OCI-LY3 (cell line): ENCODE measurements around the gene NCOA1.

ENCODE experiments used
- H2AFZ ChIP-seq: fragments of 200-600, 300-600 bp; shearing (Covaris generic); 2 replicates; pipeline ENCODE4 v1.6.0; 2014; ENCODE audit warnings: antibody characterized with exemption, low read depth, low read length
- H3K27ac ChIP-seq: fragments of 200-600, 300-600 bp; sonication (generic); 2 replicates; pipeline ENCODE4 v1.5.1; 2014; ENCODE audit warnings: mild to moderate bottlenecking, low read length, moderate library complexity, mixed read lengths
- H3K27me3 ChIP-seq: fragments of 200-600, 300-600 bp; sonication (generic); 2 replicates; pipeline ENCODE4 v1.6.1; 2014; ENCODE audit warnings: low read depth, low read length, mixed read lengths
- H3K36me3 ChIP-seq: fragments of 200-600, 300-600 bp; sonication (generic); replicated peaks from 2 replicates; pipeline ENCODE3; 2014; ENCODE audit warnings: low read depth, low read length, mixed read lengths
- H3K4me1 ChIP-seq: fragments of 300-600, 200-600 bp; sonication (generic); 2 replicates; pipeline ENCODE4 v1.6.1; 2014; ENCODE audit warnings: low read length, mixed read lengths
- H3K4me2 ChIP-seq: fragments of 200-600, 300-600 bp; sonication (generic); 2 replicates; pipeline ENCODE4 v1.6.1; 2014; ENCODE audit warnings: low read length, mixed read lengths
- H3K4me3 ChIP-seq: fragments of 300-600, 200-600 bp; sonication (generic); 2 replicates; pipeline ENCODE4 v1.5.1; 2014; ENCODE audit warnings: antibody characterized with exemption, mild to moderate bottlenecking, low read length, moderate library complexity
- H3K79me2 ChIP-seq: fragments of 300-600, 200-600 bp; shearing (Covaris generic); 2 replicates; pipeline ENCODE4 v1.6.1; 2014; ENCODE audit warnings: mild to moderate bottlenecking, low read length, mixed read lengths
- H3K9ac ChIP-seq: fragments of 300-600, 200-600 bp; shearing (Covaris generic); 2 replicates; pipeline ENCODE4 v1.6.0; 2014; ENCODE audit warnings: mild to moderate bottlenecking, low read length, moderate library complexity
- H3K9me3 ChIP-seq: fragments of 200-600, 300-600 bp; shearing (Covaris generic); 2 replicates; pipeline ENCODE4 v1.6.1; 2014; ENCODE audit warnings: low read length, mixed read lengths; ENCODE audit not compliant: insufficient read depth
- H4K20me1 ChIP-seq: fragments of 200-600, 300-600 bp; sonication (generic); 2 replicates; pipeline ENCODE4 v1.6.1; 2016; ENCODE audit warnings: low read length, mixed read lengths; ENCODE audit not compliant: insufficient read depth
- CTCF ChIP-seq: fragments of 200-600, 300-600 bp; sonication (generic); IDR thresholded peaks from 2 replicates; pipeline ENCODE4 v1.5.1; 2014; ENCODE audit warnings: antibody characterized with exemption, low read length, low read depth
- EZH2phosphoT487 ChIP-seq: fragments of 200-600 bp; shearing (Covaris generic); IDR thresholded peaks from 2 replicates; pipeline ENCODE4 v1.6.1; 2018; ENCODE audit warnings: antibody characterized with exemption, mixed run types, low read depth

The NCOA1 gene

GRCh38 chr2:24697792-24698191, 206.7 kb downstream of the NCOA1 start:
- TF ChIP-seq CTCF (no peak), EZH2phosphoT487 (no peak)
- Histone ChIP-seq H3K9me3 (no peaks in the 10 kb centered on the region), H4K20me1 (no peaks in the 10 kb centered on the region), H3K79me2 (no peaks in the 10 kb centered on the region), H3K4me3 (no peak overlapping the region), H3K36me3 (no peaks in the 10 kb centered on the region), H3K27me3 (no peaks in the 10 kb centered on the region), H3K4me2 (no peak overlapping the region), H3K27ac (no peak overlapping the region), H3K9ac (no peak overlapping the region), H2AFZ (no peak overlapping the region), H3K4me1 (peaks cover 3% of the 10 kb centered on the region)

GRCh38 chr2:24702800-24703199, 211.7 kb downstream of the NCOA1 start:
- no peaks in the 10 kb centered on the region for H3K36me3 ChIP-seq
- peaks cover 7% of the 10 kb centered on the region for H3K4me1 ChIP-seq
- H3K9me3 ChIP-seq, result no peaks in the 10 kb centered on the region
- H3K4me2 ChIP-seq, result 0 out of 2 replicates have a peak overlapping the region, but pooled peaks have one; percentile 13
- H4K20me1 ChIP-seq, result no peaks in the 10 kb centered on the region
- H2AFZ ChIP-seq, result no peak overlapping the region
- no peak overlapping the region for H3K9ac ChIP-seq
- TF ChIP-seq CTCF, result no peak
- no peaks in the 10 kb centered on the region for H3K79me2 ChIP-seq
- no peak overlapping the region for H3K4me3 ChIP-seq
- no peaks in the 10 kb centered on the region for H3K27me3 ChIP-seq
- H3K27ac ChIP-seq, result no peak overlapping the region

- Histone ChIP-seq H3K4me1 (peaks cover 7% of the 10 kb centered on the region), H3K9me3 (no peaks in the 10 kb centered on the region), H3K27ac (no peak overlapping the region), H3K9ac (no peak overlapping the region), H3K36me3 (no peaks in the 10 kb centered on the region), H3K4me2 (no peak overlapping the region), H3K4me3 (no peak overlapping the region), H2AFZ (no peak overlapping the region), H3K79me2 (no peaks in the 10 kb centered on the region), H3K27me3 (no peaks in the 10 kb centered on the region), H4K20me1 (no peaks in the 10 kb centered on the region)
- TF ChIP-seq EZH2phosphoT487 (no peak), CTCF (no peak)
Observed at GRCh38 chr2:24704692-24705091, 213.6 kb downstream of the NCOA1 start.

GRCh38 chr2:24707143-24707542, 216.1 kb downstream of the NCOA1 start:
- Histone ChIP-seq H3K36me3 (peaks cover 4% of the 10 kb centered on the region), H3K9ac (no peak overlapping the region), H3K4me2 (no peak overlapping the region), H3K27ac (no peak overlapping the region), H3K9me3 (no peaks in the 10 kb centered on the region), H3K79me2 (no peaks in the 10 kb centered on the region), H4K20me1 (no peaks in the 10 kb centered on the region), H3K4me3 (no peak overlapping the region), H2AFZ (no peak overlapping the region), H3K4me1 (peaks cover 7% of the 10 kb centered on the region), H3K27me3 (no peaks in the 10 kb centered on the region)
- TF ChIP-seq EZH2phosphoT487, result no peak
- TF ChIP-seq CTCF, result no peak
